IMR-90 (cell line): ENCODE measurements around the gene ADAMTS19. TPM values are rescaled to one million over a fixed set of nuclear protein-coding genes. Genes with fewer than 3 reads are reported as not detected.

Experiments used
- ATAC-seq: fragments of 200-7000 bp; cut with Tn5 transposase; 2 replicates; pipeline ENCODE4 v1.9.1; 2020; ENCODE audit warnings: low read depth, mild to moderate bottlenecking, moderate library complexity
- BruUV-seq: library from RNA; stranded (reverse); fragments of 400-500 nt; replicated peaks from 2 replicates; lab custom pipeline; 2021; lab: Mats Ljungman, UMichigan
- CTCF ChIA-PET: fragments of 300-600 bp; formaldehyde crosslinking; extraction: SDS; loops from one replicate; lab custom pipeline; 2021; ENCODE audit warnings: antibody characterized with exemption; lab: Yijun Ruan, JAX
- POLR2A ChIA-PET: fragments of 300-600 bp; sonication (Branson Sonifier 250); formaldehyde crosslinking; loops from one replicate; lab custom pipeline; 2022; ENCODE audit warnings: antibody characterized with exemption; ENCODE audit not compliant: unreplicated experiment; lab: Charles Lee
- DNase-seq: peaks from one replicate; pipeline ENCODE4 v3.0.0; 2013
- H2AFZ ChIP-seq: replicated peaks from 2 replicates; pipeline ENCODE3; 2013; ENCODE audit warnings: low read length, mild to moderate bottlenecking; ENCODE audit not compliant: poor library complexity
- H2AK5ac ChIP-seq: 2 replicates; pipeline ENCODE4 v1.6.1; 2013; ENCODE audit warnings: low read depth, low read length, inconsistent platforms
- H2AK9ac ChIP-seq: replicated peaks from 2 replicates; pipeline ENCODE3; 2013; ENCODE audit warnings: mild to moderate bottlenecking, low read depth, low read length, moderate library complexity; ENCODE audit not compliant: poor library complexity
- H2BK120ac ChIP-seq: 2 replicates; pipeline ENCODE4 v1.6.1; 2013; ENCODE audit warnings: low read depth, low read length, inconsistent platforms
- H2BK15ac ChIP-seq: 3 replicates; pipeline ENCODE4 v1.6.1; 2013; ENCODE audit warnings: low read depth, low read length, inconsistent platforms
- H2BK20ac ChIP-seq: 2 replicates; pipeline ENCODE4 v1.6.1; 2013; ENCODE audit warnings: low read depth, mild to moderate bottlenecking, inconsistent platforms, low read length, moderate library complexity
- H2BK5ac ChIP-seq: 2 replicates; pipeline ENCODE4 v1.6.1; 2013; ENCODE audit warnings: mild to moderate bottlenecking, low read depth, low read length, inconsistent platforms; ENCODE audit not compliant: poor library complexity, severe bottlenecking
- H3K14ac ChIP-seq: replicated peaks from 2 replicates; pipeline ENCODE4 v1.6.1; 2013; ENCODE audit warnings: low read depth, low read length, inconsistent platforms
- H3K18ac ChIP-seq: 2 replicates; pipeline ENCODE4 v1.6.1; 2013; ENCODE audit warnings: low read depth, low read length, control low read depth
- H3K23ac ChIP-seq: 2 replicates; pipeline ENCODE4 v1.6.1; 2013; ENCODE audit warnings: low read depth, low read length, inconsistent platforms
- H3K27ac ChIP-seq: 2 replicates; pipeline ENCODE4 v1.5.1; 2013; ENCODE audit warnings: mild to moderate bottlenecking, control low read depth, low read length; ENCODE audit not compliant: insufficient read depth
- H3K27me3 ChIP-seq: 2 replicates; pipeline ENCODE4 v1.6.1; 2013; ENCODE audit warnings: low read length; ENCODE audit not compliant: control insufficient read depth, insufficient read depth
- H3K36me3 ChIP-seq: 2 replicates; pipeline ENCODE4 v1.6.1; 2013; ENCODE audit warnings: low read length, mixed read lengths; ENCODE audit not compliant: control insufficient read depth, insufficient read depth
- H3K4ac ChIP-seq: 2 replicates; pipeline ENCODE4 v1.6.1; 2013; ENCODE audit warnings: low read depth, low read length, inconsistent platforms
- H3K4me1 ChIP-seq: 2 replicates; pipeline ENCODE4 v1.6.1; 2013; ENCODE audit warnings: low read length, mixed read lengths; ENCODE audit not compliant: control insufficient read depth, insufficient read depth
- H3K4me2 ChIP-seq: 2 replicates; pipeline ENCODE4 v1.6.1; 2013; ENCODE audit warnings: low read depth, mild to moderate bottlenecking, control low read depth, low read length, moderate library complexity
- H3K4me3 ChIP-seq: 2 replicates; pipeline ENCODE4 v1.5.1; 2013; ENCODE audit warnings: low read depth, mild to moderate bottlenecking, control low read depth, low read length, moderate library complexity; ENCODE audit not compliant: insufficient read depth
- H3K56ac ChIP-seq: 2 replicates; pipeline ENCODE4 v1.6.1; 2013; ENCODE audit warnings: low read length, inconsistent platforms; ENCODE audit not compliant: insufficient read depth; ENCODE audit errors: extremely low read depth
- H3K79me1 ChIP-seq, 2 experiments: 2 replicates each; pipeline ENCODE4 v1.6.1; 2013; ENCODE audit warnings: low read length in 2 of 2, inconsistent platforms in 1 of 2, low read depth in 1 of 2
- H3K9ac ChIP-seq: 2 replicates; pipeline ENCODE4 v1.6.1; 2013; ENCODE audit warnings: low read depth, low read length, control low read depth
- H3K9me1 ChIP-seq: 2 replicates; pipeline ENCODE4 v1.6.1; 2013; ENCODE audit warnings: low read length, inconsistent platforms; ENCODE audit not compliant: insufficient read depth
- H3K9me3 ChIP-seq: 2 replicates; pipeline ENCODE4 v1.6.1; 2013; ENCODE audit warnings: low read length; ENCODE audit not compliant: control insufficient read depth, insufficient read depth
- H4K20me1 ChIP-seq: 2 replicates; pipeline ENCODE4 v1.6.1; 2013; ENCODE audit warnings: low read length, inconsistent platforms; ENCODE audit not compliant: insufficient read depth
- H4K5ac ChIP-seq: 2 replicates; pipeline ENCODE4 v1.6.1; 2013; ENCODE audit warnings: mild to moderate bottlenecking, low read depth, low read length, control low read depth
- H4K8ac ChIP-seq, 2 experiments: 2 replicates each; pipeline ENCODE4 v1.6.1; 2013; ENCODE audit warnings: low read depth in 2 of 2, low read length in 2 of 2, control low read depth in 1 of 2, inconsistent platforms in 1 of 2
- H4K91ac ChIP-seq: 2 replicates; pipeline ENCODE4 v1.6.1; 2013; ENCODE audit warnings: low read depth, low read length, inconsistent platforms; ENCODE audit not compliant: insufficient read depth
- CEBPB ChIP-seq: IDR thresholded peaks from 2 replicates; pipeline ENCODE4 v1.6.1; 2012; ENCODE audit warnings: low read depth, low read length, improper control_type of control experiment
- CTCF ChIP-seq: conservative IDR thresholded peaks from 2 replicates; pipeline ENCODE4 v1.5.1; 2012; ENCODE audit warnings: mild to moderate bottlenecking, low read depth, low read length, improper control_type of control experiment
- ELK1 ChIP-seq: fragments of 150-350 bp; IDR thresholded peaks from 2 replicates; pipeline ENCODE4 v1.6.1; 2016; ENCODE audit warnings: low read depth, mild to moderate bottlenecking, low read length, moderate library complexity, borderline replicate concordance
- FOS ChIP-seq: fragments of 150-350 bp; IDR thresholded peaks from 2 replicates; pipeline ENCODE4 v1.6.1; 2016; ENCODE audit warnings: low read depth, low read length
- MXI1 ChIP-seq: IDR thresholded peaks from 2 replicates; pipeline ENCODE4 v1.6.1; 2012; ENCODE audit warnings: low read depth, mild to moderate bottlenecking, low read length, moderate library complexity, borderline replicate concordance
- NFE2L2 ChIP-seq: fragments of 150-350 bp; IDR thresholded peaks from 2 replicates; pipeline ENCODE4 v1.6.1; 2016; ENCODE audit warnings: low read depth, mild to moderate bottlenecking, low read length
- POLR2A ChIP-seq: IDR thresholded peaks from 2 replicates; pipeline ENCODE4 v1.6.1; 2012; ENCODE audit warnings: mild to moderate bottlenecking, low read depth, low read length
- RAD21 ChIP-seq: IDR thresholded peaks from 2 replicates; pipeline ENCODE4 v1.6.1; 2012; ENCODE audit warnings: low read length, improper control_type of control experiment
- RFX5 ChIP-seq: IDR thresholded peaks from 2 replicates; pipeline ENCODE4 v1.8.0; 2012; ENCODE audit warnings: low read depth, mild to moderate bottlenecking, low read length, moderate library complexity
- SMC3 ChIP-seq: fragments of 150-350 bp; IDR thresholded peaks from 2 replicates; pipeline ENCODE4 v1.6.1; 2016; ENCODE audit warnings: low read depth, mild to moderate bottlenecking, antibody characterized with exemption, low read length, moderate library complexity
- WGBS, 2 experiments: methylation state at CpG; one replicate each; pipeline versions ENCODE4 v1.1.5 to v1.1.7; 2013; ENCODE audit warnings: missing lambda C conversion rate in 2 of 2; ENCODE audit not compliant: insufficient read length in 1 of 2; ENCODE audit errors: extremely low coverage in 2 of 2; 5-methylcytosine and 5-hydroxymethylcytosine counted together
- dilution Hi-C: fragments of 300-500 bp; cut with HindIII; formaldehyde crosslinking; loops from one replicate; pipeline ENCODE4 v1.14.3; 2018; ENCODE audit warnings: low sequenced_read_pairs; ENCODE audit not compliant: unreplicated experiment
- in situ Hi-C: fragments of 300-500 bp; cut with MboI; formaldehyde crosslinking; loops from 3 replicates; pipeline ENCODE4 v1.14.3; 2019; ENCODE audit warnings: low sequenced_read_pairs, inconsistent platforms, mixed read lengths
- intact Hi-C: fragments of 100-400 bp; cut with micrococcal nuclease; formaldehyde crosslinking; loops from 2 replicates; pipeline ENCODE4 v1.10.0; 2022
- polyA plus RNA-seq, 3 experiments: library from polyadenylated mRNA; depleted of rRNA; stranded (reverse); fragments of >200 nt; gene quantifications; 2 replicates each; pipeline ENCODE4 v1.2.3, GENCODE V29; 2012; ENCODE audit warnings: low replicate concordance in 1 of 3
- total RNA-seq: library from RNA; depleted of rRNA; stranded (reverse); fragments of >200 nt; gene quantifications from 2 replicates; pipeline ENCODE4 v1.2.3, GENCODE V29; 2012

ADAMTS19 gene
- total and polyA plus RNA-seq, 2 of the 4 experiments (the other 2 are of a cell fraction), result under 0.01 to 0.17 TPM

GRCh38 chr5:129639331-129639730 lies 179.2 kb downstream of the ADAMTS19 start:
- H4K5ac ChIP-seq, result no peak overlapping the region
- no peak overlapping the region for H3K4ac ChIP-seq
- no peaks in the 10 kb centered on the region for H3K27me3 ChIP-seq
- no peak for DNase-seq
- BruUV-seq, result no TSS peak
- no peaks in the 10 kb centered on the region for H3K4me1 ChIP-seq
- no peaks in the 10 kb centered on the region for H3K9me1 ChIP-seq
- no peak overlapping the region for H3K27ac ChIP-seq
- intact Hi-C loops, result no loop called here
- H2AFZ ChIP-seq, result no peak overlapping the region
- H2BK15ac ChIP-seq, result no peak overlapping the region
- no peaks in the 10 kb centered on the region for H4K20me1 ChIP-seq
- in situ Hi-C loops, result no loop called here
- H3K4me3 ChIP-seq, result no peak overlapping the region
- no peak for ATAC-seq
- no peak overlapping the region for H2BK20ac ChIP-seq
- no peak overlapping the region for H2AK9ac ChIP-seq
- no peak overlapping the region for H3K14ac ChIP-seq
- H3K56ac ChIP-seq, result no peak overlapping the region
- no peak overlapping the region for H2BK5ac ChIP-seq
- dilution Hi-C loops, result no loop called here
- H3K36me3 ChIP-seq, result no peaks in the 10 kb centered on the region
- no peak overlapping the region for H4K91ac ChIP-seq
- H3K23ac ChIP-seq, result no peak overlapping the region
- no peaks in the 10 kb centered on the region; the same call in 1 of the 2 replicates for H3K9me3 ChIP-seq
- ChIA-PET CTCF (no interaction called here), POLR2A (no interaction called here)
- no peak overlapping the region for H3K9ac ChIP-seq
- H4K8ac ChIP-seq, result no peak overlapping the region
- H2AK5ac ChIP-seq, result no peak overlapping the region
- H2BK120ac ChIP-seq, result no peak overlapping the region
- WGBS, 2 experiments, result no CpG with 5 or more reads among the region's 4 CpGs
- no peak overlapping the region for H3K18ac ChIP-seq
- H3K4me2 ChIP-seq, result no peak overlapping the region
- TF ChIP-seq CTCF (no peak), POLR2A (no peak), CEBPB (no peak), SMC3 (no peak), ELK1 (no peak), RFX5 (no peak), NFE2L2 (no peak), RAD21 (no peak), FOS (no peak), MXI1 (no peak)
- no peaks in the 10 kb centered on the region for H3K79me1 ChIP-seq
